ENCODE measurements around the gene FAM8A1.

- TF ChIP-seq POLR2AphosphoS5 (IDR thresholded peaks at IDR 0.05; ENCODE audit: low read depth, low read length) (peak; percentile 64), SIN3A (IDR thresholded peaks at IDR 0.05; ENCODE audit: borderline replicate concordance, insufficient read depth, low read length) (0 out of 2 replicates have a peak, but pooled peaks have one; percentile 45), TAF1 (IDR thresholded peaks at IDR 0.05; ENCODE audit: borderline replicate concordance, insufficient read depth, low read length) (0 out of 2 replicates have a peak, but pooled peaks have one; percentile 30)
- TF ChIP-seq, protein P1, sequence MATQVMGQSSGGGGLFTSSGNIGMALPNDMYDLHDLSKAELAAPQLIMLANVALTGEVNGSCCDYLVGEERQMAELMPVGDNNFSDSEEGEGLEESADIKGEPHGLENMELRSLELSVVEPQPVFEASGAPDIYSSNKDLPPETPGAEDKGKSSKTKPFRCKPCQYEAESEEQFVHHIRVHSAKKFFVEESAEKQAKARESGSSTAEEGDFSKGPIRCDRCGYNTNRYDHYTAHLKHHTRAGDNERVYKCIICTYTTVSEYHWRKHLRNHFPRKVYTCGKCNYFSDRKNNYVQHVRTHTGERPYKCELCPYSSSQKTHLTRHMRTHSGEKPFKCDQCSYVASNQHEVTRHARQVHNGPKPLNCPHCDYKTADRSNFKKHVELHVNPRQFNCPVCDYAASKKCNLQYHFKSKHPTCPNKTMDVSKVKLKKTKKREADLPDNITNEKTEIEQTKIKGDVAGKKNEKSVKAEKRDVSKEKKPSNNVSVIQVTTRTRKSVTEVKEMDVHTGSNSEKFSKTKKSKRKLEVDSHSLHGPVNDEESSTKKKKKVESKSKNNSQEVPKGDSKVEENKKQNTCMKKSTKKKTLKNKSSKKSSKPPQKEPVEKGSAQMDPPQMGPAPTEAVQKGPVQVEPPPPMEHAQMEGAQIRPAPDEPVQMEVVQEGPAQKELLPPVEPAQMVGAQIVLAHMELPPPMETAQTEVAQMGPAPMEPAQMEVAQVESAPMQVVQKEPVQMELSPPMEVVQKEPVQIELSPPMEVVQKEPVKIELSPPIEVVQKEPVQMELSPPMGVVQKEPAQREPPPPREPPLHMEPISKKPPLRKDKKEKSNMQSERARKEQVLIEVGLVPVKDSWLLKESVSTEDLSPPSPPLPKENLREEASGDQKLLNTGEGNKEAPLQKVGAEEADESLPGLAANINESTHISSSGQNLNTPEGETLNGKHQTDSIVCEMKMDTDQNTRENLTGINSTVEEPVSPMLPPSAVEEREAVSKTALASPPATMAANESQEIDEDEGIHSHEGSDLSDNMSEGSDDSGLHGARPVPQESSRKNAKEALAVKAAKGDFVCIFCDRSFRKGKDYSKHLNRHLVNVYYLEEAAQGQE (IDR thresholded peaks at IDR 0.05; ENCODE audit: insufficient read depth in 1 of 2, low read depth in 2 of 2, low read length in 2 of 2): no peak
Measured at GRCh38 chr6:17599877-17600526, at the start of gene FAM8A1.

Measured in PFSK-1 (cell line).